Activated T-cell treated with anti-CD3 and anti-CD28 coated beads, Interleukin-2, amount 50 U/mL, for 24 hours (primary cell): ENCODE data around the gene LRP8.

Experiments used
- DNase-seq: peaks from one replicate; pipeline ENCODE4 v3.0.0-alpha.2; 2020
- H3K27ac Mint-ChIP-seq: 2 replicates; pipeline ENCODE4 v1.8.0; 2020; ENCODE audit warnings: mild to moderate bottlenecking, mixed read lengths
- H3K27me3 Mint-ChIP-seq: 2 replicates; pipeline ENCODE4 v1.8.0; 2020; ENCODE audit warnings: mixed read lengths
- H3K36me3 Mint-ChIP-seq: 2 replicates; pipeline ENCODE4 v1.8.0; 2020; ENCODE audit warnings: low read depth, mixed read lengths
- H3K4me1 Mint-ChIP-seq: 2 replicates; pipeline ENCODE4 v1.8.0; 2020; ENCODE audit warnings: low read depth, mixed read lengths
- H3K4me3 Mint-ChIP-seq: 2 replicates; pipeline ENCODE4 v1.8.0; 2020; ENCODE audit warnings: mild to moderate bottlenecking, moderate library complexity, mixed read lengths
- H3K9me3 Mint-ChIP-seq: 2 replicates; pipeline ENCODE4 v1.8.0; 2020; ENCODE audit warnings: mixed read lengths

The LRP8 gene

GRCh38 chr1:53196485-53197290 is 131.2 kb downstream of the LRP8 start, which contains the start of gene CPT2:
CPT2 (plus strand) TSS chr1:53196824; CDS start chr1:53196944, 120 bp downstream.
- Mint-ChIP-seq H3K36me3 (peaks cover 31% of the 10 kb centered on the region), H3K27me3 (no peaks in the 10 kb centered on the region), H3K27ac (peak within 1 kb of the TSS; percentile 98), H3K9me3 (peaks cover 2% of the 10 kb centered on the region), H3K4me1 (peaks cover 26% of the 10 kb centered on the region), H3K4me3 (peak within 1 kb of the TSS; percentile 91)
- peak; percentile 93 for DNase-seq

GRCh38 chr1:53196017-53196484 is 131.8 kb downstream of the LRP8 start:
- no peaks in the 10 kb centered on the region for H3K27me3 Mint-ChIP-seq
- peaks cover 26% of the 10 kb centered on the region for H3K4me1 Mint-ChIP-seq
- peak overlapping the region; percentile 95 for H3K27ac Mint-ChIP-seq
- peak overlapping the region; percentile 91 for H3K4me3 Mint-ChIP-seq
- H3K36me3 Mint-ChIP-seq = peaks cover 24% of the 10 kb centered on the region
- H3K9me3 Mint-ChIP-seq = peaks cover 2% of the 10 kb centered on the region
- DNase-seq = no peak

GRCh38 chr1:53195246-53196016 is 132.4 kb downstream of the LRP8 start:
- peaks cover 2% of the 10 kb centered on the region for H3K9me3 Mint-ChIP-seq
- no peak overlapping the region for H3K27ac Mint-ChIP-seq
- H3K4me3 Mint-ChIP-seq = no peak overlapping the region
- no peaks in the 10 kb centered on the region for H3K27me3 Mint-ChIP-seq
- peaks cover 26% of the 10 kb centered on the region for H3K4me1 Mint-ChIP-seq
- peaks cover 18% of the 10 kb centered on the region for H3K36me3 Mint-ChIP-seq
- no peak for DNase-seq
